Lower leg skin (tissue), 3 donors: ENCODE data around the gene DGKB.

Source experiments
- CTCF ChIP-seq, 3 donors: fragments of 450-650 bp; IDR thresholded peaks; one replicate each; pipeline ENCODE4 v1.5.1; 2016; ENCODE audit warnings: antibody characterized with exemption in 3 of 3, mild to moderate bottlenecking in 3 of 3, moderate library complexity in 2 of 3
- POLR2A ChIP-seq, 2 donors: fragments of 450-650 bp; IDR thresholded peaks; one replicate each; pipeline ENCODE4 v1.6.1; 2016 to 2017; ENCODE audit warnings: antibody characterized with exemption in 2 of 2, mild to moderate bottlenecking in 1 of 2, moderate library complexity in 1 of 2

- no peak for TF ChIP-seq CTCF (IDR thresholded peaks at IDR 0.05)
- no peak for TF ChIP-seq POLR2A (IDR thresholded peaks at IDR 0.05)
Observed at GRCh38 chr7:14184292-14184864, 718.2 kb downstream of the DGKB start.
